ENCODE measurements around the gene PEX7. TPM values are rescaled to one million over a fixed set of nuclear protein-coding genes. Genes with fewer than 3 reads are reported as not detected.

Gene PEX7
- polyA plus RNA-seq, 3 donors = 3.0 to 6.1 (median 3.9) TPM

GRCh38 chr6:136793363-136793762 lies 29.0 kb upstream of the PEX7 start:
- no peaks in the 10 kb centered on the region for H3K27me3 ChIP-seq (ENCODE audit: control insufficient read depth in 2 of 2, insufficient read depth in 2 of 2, low read length in 2 of 2)
- H3K4me1 ChIP-seq (ENCODE audit: control insufficient read depth in 1 of 2, insufficient read depth in 2 of 2, low read length in 2 of 2) = peaks cover 29 to 38% of the 10 kb centered on the region in 2 donors
- peak overlapping the region; percentile 91 for H3K9ac ChIP-seq (ENCODE audit: insufficient read depth, low read length, poor library complexity, severe bottlenecking)
- peak overlapping the region; percentile 84 for H3K4me2 ChIP-seq (replicated peaks; ENCODE audit: extremely low read depth, low read length, poor library complexity, severe bottlenecking)
- peaks cover 43% of the 10 kb centered on the region for H3K79me2 ChIP-seq (ENCODE audit: insufficient read depth, low read length)
- H2AFZ ChIP-seq (ENCODE audit: insufficient read depth, low read depth, low read length, poor library complexity, severe bottlenecking) = peak overlapping the region; percentile 98
- H3K9me3 Mint-ChIP-seq = peaks cover 0 to 2% (median 0%) of the 10 kb centered on the region in 7 donors
- peaks cover 25% of the 10 kb centered on the region for H4K20me1 ChIP-seq (ENCODE audit: insufficient read depth, low read length)
- H3K27ac ChIP-seq (ENCODE audit: low read depth in 1 of 2, low read length in 2 of 2) = peak overlapping the region in 1 of 2 donors; percentile 94
- peak overlapping the region; percentile 97 to 99 for H3K4me3 Mint-ChIP-seq
- peak overlapping the region in 2 of 3 experiments; percentile 91 to 97 for H3K4me3 ChIP-seq (replicated peaks in 1 of 3; ENCODE audit: low read depth in 2 of 3, low read length in 3 of 3)
- H3K36me3 Mint-ChIP-seq = peaks cover 0 to 2% of the 10 kb centered on the region in 2 donors
- intact Hi-C loops (cut with micrococcal nuclease) = loop anchor here (2.0 to 10.0 kb wide), 5 partner anchors 41 to 209 kb away; no protein-coding TSS in a partner anchor
- peak overlapping the region; percentile 3 to 97 (median 95) for H3K27ac Mint-ChIP-seq
- H3K27me3 Mint-ChIP-seq (ENCODE audit: low read depth in 3 of 3) = peaks cover 0 to 2% (median 0%) of the 10 kb centered on the region in 3 donors
- no peak for TF ChIP-seq CTCF (IDR thresholded peaks at IDR 0.05)
- no peaks in the 10 kb centered on the region for H3K36me3 ChIP-seq (replicated peaks in 1 of 2; ENCODE audit: control insufficient read depth in 1 of 2, insufficient read depth in 2 of 2, low read length in 2 of 2)
- DNase-seq = peak in 1 of 3 donors; percentile 82
- H3K9me3 ChIP-seq (replicated peaks in 1 of 2; ENCODE audit: control insufficient read depth in 1 of 2, insufficient read depth in 1 of 2, low read length in 2 of 2) = no peaks in the 10 kb centered on the region
- peaks cover 37% of the 10 kb centered on the region for H3K4me1 Mint-ChIP-seq
- WGBS (ENCODE audit: insufficient coverage) = 33% methylated on average over 1 of the region's 8 CpGs

- H3K4me1 Mint-ChIP-seq = peaks cover 17% of the 10 kb centered on the region
- 93% methylated on average over 2 of the region's 2 CpGs for WGBS (ENCODE audit: insufficient coverage)
- peaks cover 23% of the 10 kb centered on the region for H3K79me2 ChIP-seq (ENCODE audit: insufficient read depth, low read length)
- no peaks in the 10 kb centered on the region for H3K36me3 ChIP-seq (replicated peaks in 1 of 2; ENCODE audit: control insufficient read depth in 1 of 2, insufficient read depth in 2 of 2, low read length in 2 of 2)
- peaks cover 0 to 2% (median 0%) of the 10 kb centered on the region in 3 donors for H3K27me3 Mint-ChIP-seq (ENCODE audit: low read depth in 3 of 3)
- H3K4me3 ChIP-seq (replicated peaks in 1 of 3; ENCODE audit: low read depth in 2 of 3, low read length in 3 of 3) = no peak overlapping the region
- H3K27ac Mint-ChIP-seq = no peak overlapping the region
- no peaks in the 10 kb centered on the region for H3K36me3 Mint-ChIP-seq
- H3K4me3 Mint-ChIP-seq = no peak overlapping the region
- H3K27me3 ChIP-seq (ENCODE audit: control insufficient read depth in 2 of 2, insufficient read depth in 2 of 2, low read length in 2 of 2) = no peaks in the 10 kb centered on the region
- intact Hi-C loops (cut with micrococcal nuclease) = loop anchor here in 1 of 2 donors (10.0 kb wide), 1 partner anchor 211 kb away; no protein-coding TSS in a partner anchor
- peaks cover 8% of the 10 kb centered on the region for H4K20me1 ChIP-seq (ENCODE audit: insufficient read depth, low read length)
- H3K9me3 Mint-ChIP-seq = peaks cover 0 to 2% (median 0%) of the 10 kb centered on the region in 7 donors
- peaks cover 9 to 18% of the 10 kb centered on the region in 2 donors for H3K4me1 ChIP-seq (ENCODE audit: control insufficient read depth in 1 of 2, insufficient read depth in 2 of 2, low read length in 2 of 2)
- H3K9ac ChIP-seq (ENCODE audit: insufficient read depth, low read length, poor library complexity, severe bottlenecking) = no peak overlapping the region
- no peak overlapping the region for H3K4me2 ChIP-seq (replicated peaks; ENCODE audit: extremely low read depth, low read length, poor library complexity, severe bottlenecking)
- TF ChIP-seq CTCF (IDR thresholded peaks at IDR 0.05) = no peak
- no peak overlapping the region for H2AFZ ChIP-seq (ENCODE audit: insufficient read depth, low read depth, low read length, poor library complexity, severe bottlenecking)
- H3K27ac ChIP-seq (ENCODE audit: low read depth in 1 of 2, low read length in 2 of 2) = no peak overlapping the region
- no peak for DNase-seq
- no peaks in the 10 kb centered on the region for H3K9me3 ChIP-seq (replicated peaks in 1 of 2; ENCODE audit: control insufficient read depth in 1 of 2, insufficient read depth in 1 of 2, low read length in 2 of 2)
Observed at GRCh38 chr6:136795386-136795785, 27.0 kb upstream of the PEX7 start.
